ENCODE measurements around the gene MDC1.
"Not testable (repeated sequence)": the region's sequence is repeated elsewhere in the genome, so short reads cannot be mapped to it uniquely, and the experiment has no call there.

- TF ChIP-seq, protein P1, sequence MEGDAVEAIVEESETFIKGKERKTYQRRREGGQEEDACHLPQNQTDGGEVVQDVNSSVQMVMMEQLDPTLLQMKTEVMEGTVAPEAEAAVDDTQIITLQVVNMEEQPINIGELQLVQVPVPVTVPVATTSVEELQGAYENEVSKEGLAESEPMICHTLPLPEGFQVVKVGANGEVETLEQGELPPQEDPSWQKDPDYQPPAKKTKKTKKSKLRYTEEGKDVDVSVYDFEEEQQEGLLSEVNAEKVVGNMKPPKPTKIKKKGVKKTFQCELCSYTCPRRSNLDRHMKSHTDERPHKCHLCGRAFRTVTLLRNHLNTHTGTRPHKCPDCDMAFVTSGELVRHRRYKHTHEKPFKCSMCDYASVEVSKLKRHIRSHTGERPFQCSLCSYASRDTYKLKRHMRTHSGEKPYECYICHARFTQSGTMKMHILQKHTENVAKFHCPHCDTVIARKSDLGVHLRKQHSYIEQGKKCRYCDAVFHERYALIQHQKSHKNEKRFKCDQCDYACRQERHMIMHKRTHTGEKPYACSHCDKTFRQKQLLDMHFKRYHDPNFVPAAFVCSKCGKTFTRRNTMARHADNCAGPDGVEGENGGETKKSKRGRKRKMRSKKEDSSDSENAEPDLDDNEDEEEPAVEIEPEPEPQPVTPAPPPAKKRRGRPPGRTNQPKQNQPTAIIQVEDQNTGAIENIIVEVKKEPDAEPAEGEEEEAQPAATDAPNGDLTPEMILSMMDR (IDR thresholded peaks at IDR 0.05 in 4 of 5, conservative IDR thresholded peaks at IDR 0.05 in 1 of 5), result not testable (repeated sequence)
- not testable (repeated sequence) for TF ChIP-seq POLR2A (IDR thresholded peaks at IDR 0.05)
Measured at GRCh38 chr6:30723159-30723842, 6.2 kb upstream of the MDC1 start.

Data from gastrocnemius medialis (tissue), 4 donors.